H1 (cell line): ENCODE data around the gene GPER1. TPM values are rescaled to one million over a fixed set of nuclear protein-coding genes. Genes with fewer than 3 reads are reported as not detected.

Source experiments
- CTCF ChIA-PET: fragments of 300-600 bp; sonication (Branson Sonifier 250); formaldehyde crosslinking; loops from one replicate; lab custom pipeline; 2021; ENCODE audit not compliant: partially characterized antibody; lab: Charles Lee
- POLR2A ChIA-PET: fragments of 300-600 bp; sonication (Branson Sonifier 250); formaldehyde crosslinking; loops from one replicate; lab custom pipeline; 2021; ENCODE audit warnings: inconsistent platforms; ENCODE audit not compliant: partially characterized antibody; lab: Charles Lee
- DNase-seq, 2 experiments: peaks; one replicate each; pipeline versions ENCODE4 v3.0.0 to v3.0.0-alpha.2; 2010 to 2022; ENCODE audit warnings: low spot score in 2 of 2, low read depth in 1 of 2, mixed read lengths in 1 of 2
- FAIRE-seq: peaks from 2 replicates; lab custom pipeline; 2011; peaks lifted over from hg19 to GRCh38; lab: Jason Lieb, UNC
- H2AFZ ChIP-seq: 2 replicates; pipeline ENCODE4 v1.8.1; 2012; ENCODE audit warnings: low read length, inconsistent platforms
- H2AK5ac ChIP-seq: 2 replicates; pipeline ENCODE4 v1.6.1; 2013; ENCODE audit warnings: low read depth, low read length
- H2BK120ac ChIP-seq: replicated peaks from 2 replicates; pipeline ENCODE3; 2013; ENCODE audit warnings: low read depth, low read length, inconsistent platforms
- H2BK12ac ChIP-seq: 2 replicates; pipeline ENCODE4 v1.6.1; 2013; ENCODE audit warnings: low read depth, low read length
- H2BK15ac ChIP-seq: 2 replicates; pipeline ENCODE4 v1.6.1; 2013; ENCODE audit warnings: low read length
- H2BK20ac ChIP-seq: 2 replicates; pipeline ENCODE4 v1.6.1; 2013; ENCODE audit warnings: low read length
- H2BK5ac ChIP-seq: 2 replicates; pipeline ENCODE4 v1.6.1; 2013; ENCODE audit warnings: low read depth, low read length
- H3K14ac ChIP-seq: 2 replicates; pipeline ENCODE4 v1.6.1; 2013; ENCODE audit warnings: inconsistent platforms; ENCODE audit not compliant: insufficient read length
- H3K18ac ChIP-seq: 2 replicates; pipeline ENCODE4 v1.6.1; 2013; ENCODE audit warnings: low read length; ENCODE audit errors: extremely low read depth
- H3K23ac ChIP-seq: 2 replicates; pipeline ENCODE4 v1.6.1; 2013; ENCODE audit warnings: inconsistent platforms; ENCODE audit not compliant: insufficient read length
- H3K23me2 ChIP-seq: 2 replicates; pipeline ENCODE4 v1.6.1; 2013; ENCODE audit warnings: low read depth, low read length
- H3K27ac ChIP-seq: 2 replicates; pipeline ENCODE4 v1.6.1; 2011; ENCODE audit warnings: low read depth, low read length, inconsistent platforms
- H3K27me3 ChIP-seq, 4 experiments: replicated peaks in 1 of 4; 1 replicate in 1 of 4; 2 replicates in 3 of 4; pipeline versions ENCODE4 v1.6.1 to v1.8.1; 2011 to 2013; ENCODE audit warnings: low read length in 3 of 4, mild to moderate bottlenecking in 3 of 4, inconsistent platforms in 2 of 4, mixed read lengths in 2 of 4, moderate library complexity in 1 of 4; ENCODE audit not compliant: control insufficient read depth in 3 of 4, insufficient read depth in 3 of 4; ENCODE audit errors: extremely low read depth in 1 of 4
- H3K36me3 ChIP-seq, 4 experiments: 2 replicates each; pipeline versions ENCODE4 v1.6.1 to v1.8.1; 2011 to 2013; ENCODE audit warnings: mild to moderate bottlenecking in 4 of 4, low read length in 3 of 4, moderate library complexity in 2 of 4, control low read depth in 1 of 4, inconsistent platforms in 1 of 4; ENCODE audit not compliant: insufficient read depth in 4 of 4, control insufficient read depth in 2 of 4
- H3K4ac ChIP-seq: replicated peaks from 2 replicates; pipeline ENCODE3; 2013; ENCODE audit warnings: low read length, low read depth, mixed read lengths, inconsistent platforms; ENCODE audit not compliant: insufficient read length
- H3K4me1 ChIP-seq, 4 experiments: replicated peaks in 1 of 4; 1 replicate in 1 of 4; 2 replicates in 3 of 4; pipeline versions ENCODE4 v1.6.1 to v1.8.1; 2011 to 2013; ENCODE audit warnings: low read length in 3 of 4, inconsistent platforms in 2 of 4, mixed read lengths in 1 of 4; ENCODE audit not compliant: insufficient read depth in 4 of 4, control insufficient read depth in 3 of 4
- H3K4me2 ChIP-seq, 2 experiments: 2 replicates each; pipeline versions ENCODE4 v1.6.1 to v1.8.1; 2011 to 2013; ENCODE audit warnings: low read depth in 2 of 2, low read length in 2 of 2, control low read depth in 1 of 2, inconsistent platforms in 1 of 2, mild to moderate bottlenecking in 1 of 2; ENCODE audit not compliant: insufficient read depth in 1 of 2
- H3K4me3 ChIP-seq, 4 experiments: fragments of 200-600, 300-600 bp in 1 of 4; sonication (generic), shearing (Covaris generic), sonication (Bioruptor Twin) in 1 of 4; 2 replicates each; pipeline versions ENCODE4 v1.5.1 to v1.8.1; 2011 to 2016; ENCODE audit warnings: low read length in 4 of 4, low read depth in 3 of 4, control low read depth in 2 of 4, inconsistent platforms in 2 of 4, mild to moderate bottlenecking in 2 of 4, mixed read lengths in 1 of 4, moderate library complexity in 1 of 4; ENCODE audit not compliant: insufficient read depth in 2 of 4; ENCODE audit errors: extremely low read depth in 1 of 4
- H3K56ac ChIP-seq: replicated peaks from 2 replicates; pipeline ENCODE3; 2013; ENCODE audit warnings: low read depth, mild to moderate bottlenecking, mixed read lengths, low read length, inconsistent platforms; ENCODE audit not compliant: insufficient read length
- H3K79me1 ChIP-seq: 2 replicates; pipeline ENCODE4 v1.6.1; 2013; ENCODE audit warnings: low read depth, low read length, control low read depth
- H3K79me2 ChIP-seq, 2 experiments: 2 replicates each; pipeline versions ENCODE4 v1.6.1 to v1.8.1; 2012 to 2013; ENCODE audit warnings: low read length in 2 of 2, mild to moderate bottlenecking in 2 of 2, inconsistent platforms in 1 of 2; ENCODE audit not compliant: insufficient read depth in 2 of 2, control insufficient read depth in 1 of 2
- H3K9ac ChIP-seq, 4 experiments: replicated peaks in 1 of 4; 1 replicate in 1 of 4; 2 replicates in 3 of 4; pipeline versions ENCODE4 v1.6.1 to v1.8.1; 2011 to 2013; ENCODE audit warnings: low read depth in 3 of 4, low read length in 3 of 4, control low read depth in 2 of 4, mild to moderate bottlenecking in 2 of 4, moderate library complexity in 2 of 4, inconsistent platforms in 1 of 4; ENCODE audit errors: extremely low read depth in 1 of 4
- H3K9me3 ChIP-seq, 2 experiments: 2 replicates each; pipeline versions ENCODE4 v1.6.1 to v1.8.1; 2012 to 2013; ENCODE audit warnings: mild to moderate bottlenecking in 2 of 2, moderate library complexity in 2 of 2, control low read depth in 1 of 2, inconsistent platforms in 1 of 2, low read depth in 1 of 2, low read length in 1 of 2, mixed read lengths in 1 of 2; ENCODE audit not compliant: insufficient read depth in 2 of 2
- H4K20me1 ChIP-seq, 2 experiments: replicated peaks in 1 of 2; 2 replicates each; pipeline versions ENCODE3 to v1.8.1; 2011 to 2013; ENCODE audit warnings: inconsistent platforms in 2 of 2, low read length in 2 of 2, mild to moderate bottlenecking in 1 of 2; ENCODE audit not compliant: insufficient read depth in 2 of 2, control insufficient read depth in 1 of 2
- H4K5ac ChIP-seq: 2 replicates; pipeline ENCODE4 v1.6.1; 2013; ENCODE audit warnings: low read length, low read depth, mixed read lengths, inconsistent platforms; ENCODE audit not compliant: insufficient read length
- H4K8ac ChIP-seq: 2 replicates; pipeline ENCODE4 v1.8.0; 2013; ENCODE audit warnings: mild to moderate bottlenecking, moderate library complexity, low read length, inconsistent platforms; ENCODE audit not compliant: insufficient read depth; ENCODE audit errors: extremely low read depth
- H4K91ac ChIP-seq: replicated peaks from 2 replicates; pipeline ENCODE3; 2013; ENCODE audit warnings: low read length, mixed read lengths, inconsistent platforms; ENCODE audit not compliant: insufficient read length
- ATF3 ChIP-seq: IDR thresholded peaks from 2 replicates; pipeline ENCODE4 v1.6.1; 2011; ENCODE audit warnings: low read depth, mild to moderate bottlenecking, low read length; ENCODE audit not compliant: insufficient read depth
- CBX8 ChIP-seq: fragments of 300-800, 300-1000 bp; sonication (generic); IDR thresholded peaks from 2 replicates; pipeline ENCODE4 v1.7.1; 2016; ENCODE audit warnings: low read depth, low read length, borderline replicate concordance
- CREB1 ChIP-seq: IDR thresholded peaks from 2 replicates; pipeline ENCODE4 v1.6.1; 2012; ENCODE audit warnings: inconsistent platforms
- FOSL1 ChIP-seq: IDR thresholded peaks from 2 replicates; pipeline ENCODE4 v1.6.1; 2011; ENCODE audit warnings: mild to moderate bottlenecking, low read depth, low read length, moderate library complexity; ENCODE audit not compliant: insufficient read depth
- GTF2F1 ChIP-seq: IDR thresholded peaks from 2 replicates; pipeline ENCODE4 v1.6.1; 2012; ENCODE audit warnings: low read depth, low read length, improper control_type of control experiment, borderline replicate concordance
- HDAC2 ChIP-seq, 2 experiments: fragments of 300-600 bp in 1 of 2; sonication (generic) in 1 of 2; IDR thresholded peaks; 2 replicates each; pipeline ENCODE4 v1.6.1; 2011 to 2012; ENCODE audit warnings: low read depth in 2 of 2, low read length in 2 of 2, mild to moderate bottlenecking in 2 of 2, moderate library complexity in 2 of 2, borderline replicate concordance in 1 of 2, inconsistent platforms in 1 of 2
- JUN ChIP-seq: IDR thresholded peaks from 2 replicates; pipeline ENCODE4 v1.6.1; 2011; ENCODE audit warnings: low read depth, mild to moderate bottlenecking, improper control_type of control experiment, low read length
- NANOG ChIP-seq: IDR thresholded peaks from 2 replicates; pipeline ENCODE4 v1.6.1; 2011; ENCODE audit warnings: low read length, low read depth, mild to moderate bottlenecking, inconsistent platforms; ENCODE audit not compliant: insufficient read depth, poor library complexity, severe bottlenecking
- RNF2 ChIP-seq: fragments of 200-900, 300-1000 bp; sonication (generic); IDR thresholded peaks from 2 replicates; pipeline ENCODE4 v1.7.1; 2016; ENCODE audit warnings: borderline replicate concordance, low read depth, mild to moderate bottlenecking, antibody characterized with exemption, low read length; ENCODE audit not compliant: poor library complexity, severe bottlenecking; ENCODE audit errors: missing control alignments
- SP4 ChIP-seq: IDR thresholded peaks from 2 replicates; pipeline ENCODE4 v1.6.1; 2012; ENCODE audit warnings: low read length, inconsistent platforms
- WGBS, 2 experiments: shearing (Covaris generic) in 1 of 2; methylation state at CpG; one replicate each; pipeline versions ENCODE4 v1.1.6 to v1.1.7; 2013 to 2015; ENCODE audit warnings: low lambda C conversion rate in 2 of 2, mixed read lengths in 2 of 2, inconsistent platforms in 1 of 2, low coverage in 1 of 2, missing lambda C conversion rate in 1 of 2; ENCODE audit not compliant: insufficient replicate concordance in 2 of 2, insufficient coverage in 1 of 2, insufficient read length in 1 of 2; ENCODE audit errors: extremely low coverage in 1 of 2, missing lambda C conversion rate in 1 of 2; 5-methylcytosine and 5-hydroxymethylcytosine counted together
- polyA plus RNA-seq, 7 experiments: library from polyadenylated mRNA; depleted of rRNA in 3 of 7; stranded (reverse) in 5 of 7; unstranded in 2 of 7; fragments of >200 nt in 5 of 7; fragments of 200-250 nt in 2 of 7; gene quantifications; 1 replicate in 5 of 7; 2 replicates in 1 of 7; 4 replicates in 1 of 7; pipeline versions ENCODE4 v1.2.1 to v1.2.3, GENCODE V29; 2011 to 2013; ENCODE audit warnings: missing spikeins in 2 of 7, mixed read lengths in 2 of 7
- total RNA-seq: library from RNA; stranded (reverse); fragmentation: NEBNext Ultra II Directional; extraction: Animal tissue kit (Norgen Biotek cat#: 25700); gene quantifications from 2 replicates; pipeline ENCODE4 v1.2.1, GENCODE V29; 2021

The GPER1 gene
- total and polyA plus RNA-seq, 2 of the 8 experiments (the other 6 are each of a cell fraction or from before 2014, with no cell fraction given): 0.24 to 0.47 TPM

GRCh38 chr7:1043552-1044188, 44.2 kb upstream of the GPER1 start:
- H4K20me1 ChIP-seq: peaks cover 0 to 8% of the 10 kb centered on the region in 2 experiments
- no peak overlapping the region for H2BK120ac ChIP-seq
- H4K8ac ChIP-seq: peak overlapping the region; percentile 92
- POLR2A ChIA-PET: interaction anchor here (1.0 to 3.0 kb wide), 10 partner anchors 10 to 70 kb away, joined by 3 to 14 read pairs (median 4); no protein-coding TSS in a partner anchor
- WGBS, 2 experiments: 80% methylated on average over 18 of the region's 18 CpGs; no CpG with 5 or more reads in 1 of the 2 experiments
- no peaks in the 10 kb centered on the region for H3K27me3 ChIP-seq
- peak overlapping the region; percentile 65; the same call in 1 of the 2 replicates for H2BK15ac ChIP-seq
- no peak overlapping the region for H3K14ac ChIP-seq
- H3K9me3 ChIP-seq: no peaks in the 10 kb centered on the region
- H3K4me3 ChIP-seq: peak overlapping the region; percentile 8 to 53 (median 32); a peak in 5 of 8 replicates
- peaks cover 0 to 17% of the 10 kb centered on the region in 2 experiments; a peak in 2 of 4 replicates for H3K79me2 ChIP-seq
- peaks cover 9% of the 10 kb centered on the region for H3K79me1 ChIP-seq
- CTCF ChIA-PET: interaction anchor here (0.7 to 5.1 kb wide), 9 partner anchors 11 to 129 kb away, joined by 3 to 32 read pairs (median 6); no protein-coding TSS in a partner anchor
- H3K23me2 ChIP-seq: peaks cover 8% of the 10 kb centered on the region
- DNase-seq: no peak
- H3K18ac ChIP-seq: peak overlapping the region; percentile 93
- H3K36me3 ChIP-seq: no peaks in the 10 kb centered on the region
- H2BK12ac ChIP-seq: peak overlapping the region; percentile 85
- peak overlapping the region; percentile 53 for H3K56ac ChIP-seq
- peak overlapping the region; percentile 93 for H2AK5ac ChIP-seq
- H3K27ac ChIP-seq: peak overlapping the region; percentile 81
- no peak for FAIRE-seq
- H3K9ac ChIP-seq: peak overlapping the region in 3 of 4 experiments; percentile 4 to 87 (median 43); a peak in 6 of 7 replicates
- peak overlapping the region; percentile 90 for H4K5ac ChIP-seq
- peak overlapping the region; percentile 97 for H3K4ac ChIP-seq
- H3K4me2 ChIP-seq: peak overlapping the region; percentile 73 to 88
- H2AFZ ChIP-seq: no peak overlapping the region
- peaks cover 6 to 17% (median 11%) of the 10 kb centered on the region in 4 experiments for H3K4me1 ChIP-seq
- H2BK20ac ChIP-seq: no peak overlapping the region
- peak overlapping the region; percentile 73; the same call in 1 of the 2 replicates for H2BK5ac ChIP-seq
- H3K23ac ChIP-seq: no peak overlapping the region
- peak overlapping the region; percentile 100 for H4K91ac ChIP-seq
- TF ChIP-seq HDAC2 (IDR thresholded peaks at IDR 0.05; ENCODE audit: borderline replicate concordance in 1 of 2, low read depth in 2 of 2, low read length in 2 of 2) (no peak), NANOG (no peak), CBX8 (no peak), JUN (no peak), FOSL1 (no peak), GTF2F1 (no peak), RNF2 (no peak), ATF3 (no peak), SP4 (no peak), CREB1 (no peak)
